ENCODE results near the gene SHISA8. TPM values are rescaled to one million over a fixed set of nuclear protein-coding genes. Genes with fewer than 3 reads are reported as not detected.

SHISA8 gene
- total and polyA plus RNA-seq, 2 experiments from 2014 or later: 0.33 TPM; not detected in 1

DNA sequence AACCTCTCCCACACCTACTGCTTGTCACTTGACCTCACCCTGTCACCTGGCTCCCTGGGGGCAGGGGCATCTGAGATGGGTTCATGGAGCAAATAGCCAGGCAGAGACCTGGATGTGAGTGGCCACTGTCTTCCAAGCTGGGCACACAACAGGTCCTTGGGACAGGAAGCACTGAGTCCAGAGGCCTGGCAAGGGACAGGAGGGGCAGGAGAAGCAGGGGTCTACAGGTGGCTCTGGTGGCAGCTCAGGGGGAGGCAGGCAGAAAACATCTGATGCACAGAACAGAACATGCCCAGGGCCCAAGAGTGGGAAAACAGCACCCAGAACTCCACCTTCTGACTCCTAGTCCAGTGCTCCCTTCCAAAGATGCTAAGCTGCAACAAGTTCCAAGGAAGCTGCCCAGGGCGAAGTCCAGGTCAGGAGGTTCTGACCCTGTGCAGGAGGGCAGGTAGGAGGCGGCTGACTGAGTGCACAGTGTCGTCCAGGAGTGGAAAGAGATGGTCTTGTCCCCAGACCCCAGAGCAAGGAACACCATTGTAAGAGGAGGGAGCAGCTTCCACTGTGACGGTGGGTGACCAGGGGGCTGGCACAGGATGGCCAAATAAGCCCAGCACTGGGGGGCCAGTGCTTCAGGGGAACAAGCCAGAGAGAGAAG is 8.2 kb upstream of the SHISA8 start:
- Histone ChIP-seq H3K9me3 (ENCODE audit: low read depth) (no peaks in the 10 kb centered on the region), H3K27me3 (peaks cover 47% of the 10 kb centered on the region), H3K4me1 (ENCODE audit: insufficient read depth) (peaks cover 10% of the 10 kb centered on the region), H2AFZ (no peak overlapping the region), H3K9me2 (replicated peaks; ENCODE audit: insufficient read depth) (no peaks in the 10 kb centered on the region), H3K4me2 (no peak overlapping the region), H3K36me3 (replicated peaks; ENCODE audit: insufficient read depth, low read depth) (no peaks in the 10 kb centered on the region), H3K4me3 (no peak overlapping the region), H4K20me1 (ENCODE audit: insufficient read depth, poor library complexity, severe bottlenecking) (no peaks in the 10 kb centered on the region), H3K79me2 (no peaks in the 10 kb centered on the region), H3K27ac (no peak overlapping the region)
- no peak for TF ChIP-seq EZH2phosphoT487 (IDR thresholded peaks at IDR 0.05; ENCODE audit: low read depth, severe bottlenecking, unreplicated experiment)
- no peak for TF ChIP-seq CTCF (IDR thresholded peaks at IDR 0.05; ENCODE audit: poor library complexity)
- TF ChIP-seq EZH2 (IDR thresholded peaks at IDR 0.05; ENCODE audit: borderline replicate concordance): no peak
- 81% methylated on average over 4 of the region's 4 CpGs for WGBS (ENCODE audit: low lambda C conversion rate, missing lambda C conversion rate)
- no peak for DNase-seq (ENCODE audit: low spot score)

GRCh38 chr22:41922328-41922727 is 7.5 kb upstream of the SHISA8 start:
- Histone ChIP-seq H4K20me1 (ENCODE audit: insufficient read depth, poor library complexity, severe bottlenecking) (no peaks in the 10 kb centered on the region), H2AFZ (no peak overlapping the region), H3K79me2 (no peaks in the 10 kb centered on the region), H3K27ac (no peak overlapping the region), H3K4me1 (ENCODE audit: insufficient read depth) (peaks cover 10% of the 10 kb centered on the region), H3K9me2 (replicated peaks; ENCODE audit: insufficient read depth) (no peaks in the 10 kb centered on the region), H3K36me3 (replicated peaks; ENCODE audit: insufficient read depth, low read depth) (no peaks in the 10 kb centered on the region), H3K4me3 (no peak overlapping the region), H3K4me2 (no peak overlapping the region), H3K9me3 (ENCODE audit: low read depth) (no peaks in the 10 kb centered on the region), H3K27me3 (peaks cover 55% of the 10 kb centered on the region)
- TF ChIP-seq EZH2phosphoT487 (IDR thresholded peaks at IDR 0.05; ENCODE audit: low read depth, severe bottlenecking, unreplicated experiment) (no peak), EZH2 (IDR thresholded peaks at IDR 0.05; ENCODE audit: borderline replicate concordance) (no peak)
- DNase-seq (ENCODE audit: low spot score): no peak
- 92% methylated on average over 5 of the region's 5 CpGs for WGBS (ENCODE audit: low lambda C conversion rate, missing lambda C conversion rate)

DNA sequence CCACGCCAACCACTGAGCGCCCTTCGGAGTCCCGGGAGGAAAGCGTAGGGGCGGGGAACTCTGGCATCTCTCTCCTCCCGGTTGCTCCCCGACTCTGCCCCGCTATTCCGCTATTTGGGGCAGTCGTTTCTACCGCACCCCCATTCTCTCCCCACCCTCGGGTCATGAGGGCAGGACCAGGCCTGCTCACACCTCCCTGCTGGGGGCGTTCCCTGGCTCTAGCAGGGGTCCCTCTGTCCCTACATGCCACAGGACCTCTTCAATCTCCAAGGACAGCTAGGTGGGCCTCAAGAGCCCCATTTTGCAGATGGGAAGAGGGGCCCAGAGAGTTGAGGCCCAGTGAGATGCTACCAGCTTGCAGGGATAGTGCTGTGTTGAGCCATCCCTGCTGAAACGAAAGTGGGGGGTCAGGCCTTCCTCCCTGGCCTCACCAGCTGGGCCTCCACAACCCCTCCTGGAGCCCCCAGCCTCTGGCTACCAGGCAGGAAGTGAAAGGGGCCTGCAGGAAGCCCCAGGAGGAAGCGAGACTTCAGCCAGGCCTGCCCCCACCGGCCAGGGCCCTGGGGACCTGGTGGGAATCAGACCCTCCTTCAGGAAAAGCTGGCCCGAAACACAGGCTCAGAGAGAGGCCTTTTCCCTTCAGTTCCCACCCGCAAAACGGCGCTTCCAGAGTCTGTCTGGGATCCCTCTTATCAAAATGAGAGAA is 5.5 kb upstream of the SHISA8 start:
- no peaks in the 10 kb centered on the region for H3K36me3 ChIP-seq (replicated peaks; ENCODE audit: insufficient read depth, low read depth)
- H3K9me2 ChIP-seq (replicated peaks; ENCODE audit: insufficient read depth): no peaks in the 10 kb centered on the region
- no peak for DNase-seq (ENCODE audit: low spot score)
- TF ChIP-seq EZH2 (IDR thresholded peaks at IDR 0.05; ENCODE audit: borderline replicate concordance) (no peak), EZH2phosphoT487 (IDR thresholded peaks at IDR 0.05; ENCODE audit: low read depth, severe bottlenecking, unreplicated experiment) (no peak), CTCF (IDR thresholded peaks at IDR 0.05; ENCODE audit: poor library complexity) (no peak)
- H3K27ac ChIP-seq: no peak overlapping the region
- no peaks in the 10 kb centered on the region for H3K79me2 ChIP-seq
- no peak overlapping the region for H3K4me3 ChIP-seq
- H4K20me1 ChIP-seq (ENCODE audit: insufficient read depth, poor library complexity, severe bottlenecking): no peaks in the 10 kb centered on the region
- H2AFZ ChIP-seq: no peak overlapping the region
- H3K27me3 ChIP-seq: peaks cover 56% of the 10 kb centered on the region
- 81% methylated on average over 13 of the region's 21 CpGs for WGBS (ENCODE audit: low lambda C conversion rate, missing lambda C conversion rate)
- peak overlapping the region; percentile 96 for H3K4me2 ChIP-seq
- H3K4me1 ChIP-seq (ENCODE audit: insufficient read depth): no peaks in the 10 kb centered on the region
- no peaks in the 10 kb centered on the region for H3K9me3 ChIP-seq (ENCODE audit: low read depth)
